Stimulated activated effector memory CD8-positive, alpha-beta T cell treated with anti-CD3 and anti-CD28 coated beads, Interleukin-12 subunit alpha, Interleukin-12 subunit beta, amount 100 ng/mL, for 72 hours (primary cell): Measurements from ENCODE around the gene LGALSL.

Source experiments
- ATAC-seq: fragments of 150-1000 bp; cut with Tn5 transposase; 2 replicates; pipeline ENCODE4 v1.10.0; 2021
- DNase-seq, 2 donors: peaks; one replicate each; pipeline ENCODE4 v3.0.0; 2021 to 2022; ENCODE audit warnings: low spot score in 2 of 2
- H3K27ac Mint-ChIP-seq: one replicate; pipeline ENCODE4 v1.8.0; 2022; ENCODE audit warnings: mild to moderate bottlenecking, mixed read lengths
- H3K36me3 Mint-ChIP-seq: one replicate; pipeline ENCODE4 v1.8.0; 2022; ENCODE audit warnings: mild to moderate bottlenecking, mixed read lengths
- H3K4me1 Mint-ChIP-seq: one replicate; pipeline ENCODE4 v1.8.0; 2022; ENCODE audit warnings: mixed read lengths
- H3K4me3 Mint-ChIP-seq: one replicate; pipeline ENCODE4 v1.8.0; 2022; ENCODE audit warnings: mild to moderate bottlenecking, mixed read lengths
- H3K9me3 Mint-ChIP-seq: one replicate; pipeline ENCODE4 v1.8.0; 2022; ENCODE audit warnings: mixed read lengths

LGALSL gene

DNA sequence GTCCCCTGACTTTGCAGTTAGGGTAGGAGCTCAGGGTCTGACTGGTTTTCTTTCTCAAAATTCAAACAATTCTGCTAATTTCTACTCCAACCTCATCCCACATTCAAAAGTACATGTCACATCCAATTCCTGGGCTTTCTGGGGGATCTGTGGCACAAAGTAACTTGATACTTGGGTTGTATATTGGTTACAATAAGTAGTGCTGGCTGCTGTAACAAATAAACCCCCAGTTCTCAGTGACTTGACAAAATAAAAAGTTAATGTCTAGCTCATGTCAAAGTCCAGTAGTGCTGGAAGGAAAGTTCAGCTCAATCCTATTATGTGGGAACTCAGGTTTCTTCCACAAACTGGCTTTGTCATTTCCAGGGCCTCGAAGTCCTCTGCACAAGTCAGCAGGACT, 23.1 kb downstream of the LGALSL start:
- H3K36me3 Mint-ChIP-seq, result no peaks in the 10 kb centered on the region
- no peak overlapping the region for H3K4me3 Mint-ChIP-seq
- DNase-seq, result no peak
- H3K9me3 Mint-ChIP-seq, result no peaks in the 10 kb centered on the region
- no peaks in the 10 kb centered on the region for H3K4me1 Mint-ChIP-seq
- no peak overlapping the region for H3K27ac Mint-ChIP-seq
- ATAC-seq, result no peak

DNA sequence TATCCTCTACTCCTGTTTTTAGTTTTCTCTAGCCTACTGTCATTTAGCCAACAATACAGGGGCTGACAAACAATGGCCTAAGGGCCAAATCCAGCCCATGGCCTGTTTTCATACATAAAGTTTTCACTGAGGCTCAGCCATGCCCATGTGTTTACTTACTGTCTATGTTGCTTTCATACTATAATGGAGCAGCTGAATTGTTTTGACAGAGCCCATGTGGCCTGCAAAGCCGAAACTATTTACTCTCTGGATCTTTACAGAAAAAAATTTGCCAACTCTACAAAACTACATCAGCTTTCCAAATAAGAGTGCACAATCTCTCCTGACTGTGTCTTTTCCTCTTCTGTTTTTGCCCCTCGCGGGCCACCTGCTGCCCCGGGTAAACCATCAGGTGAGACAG, 24.0 kb downstream of the LGALSL start:
- H3K4me3 Mint-ChIP-seq, result no peak overlapping the region
- no peaks in the 10 kb centered on the region for H3K4me1 Mint-ChIP-seq
- DNase-seq (no peak), ATAC-seq (no peak)
- H3K9me3 Mint-ChIP-seq, result no peaks in the 10 kb centered on the region
- no peaks in the 10 kb centered on the region for H3K36me3 Mint-ChIP-seq
- H3K27ac Mint-ChIP-seq, result no peak overlapping the region

- no peaks in the 10 kb centered on the region for H3K36me3 Mint-ChIP-seq
- DNase-seq (no peak), ATAC-seq (peak; percentile 68)
- no peaks in the 10 kb centered on the region for H3K9me3 Mint-ChIP-seq
- no peak overlapping the region for H3K27ac Mint-ChIP-seq
- no peaks in the 10 kb centered on the region for H3K4me1 Mint-ChIP-seq
- H3K4me3 Mint-ChIP-seq, result no peak overlapping the region
Observed at GRCh38 chr2:64478502-64479230, 24.7 kb downstream of the LGALSL start.

DNA sequence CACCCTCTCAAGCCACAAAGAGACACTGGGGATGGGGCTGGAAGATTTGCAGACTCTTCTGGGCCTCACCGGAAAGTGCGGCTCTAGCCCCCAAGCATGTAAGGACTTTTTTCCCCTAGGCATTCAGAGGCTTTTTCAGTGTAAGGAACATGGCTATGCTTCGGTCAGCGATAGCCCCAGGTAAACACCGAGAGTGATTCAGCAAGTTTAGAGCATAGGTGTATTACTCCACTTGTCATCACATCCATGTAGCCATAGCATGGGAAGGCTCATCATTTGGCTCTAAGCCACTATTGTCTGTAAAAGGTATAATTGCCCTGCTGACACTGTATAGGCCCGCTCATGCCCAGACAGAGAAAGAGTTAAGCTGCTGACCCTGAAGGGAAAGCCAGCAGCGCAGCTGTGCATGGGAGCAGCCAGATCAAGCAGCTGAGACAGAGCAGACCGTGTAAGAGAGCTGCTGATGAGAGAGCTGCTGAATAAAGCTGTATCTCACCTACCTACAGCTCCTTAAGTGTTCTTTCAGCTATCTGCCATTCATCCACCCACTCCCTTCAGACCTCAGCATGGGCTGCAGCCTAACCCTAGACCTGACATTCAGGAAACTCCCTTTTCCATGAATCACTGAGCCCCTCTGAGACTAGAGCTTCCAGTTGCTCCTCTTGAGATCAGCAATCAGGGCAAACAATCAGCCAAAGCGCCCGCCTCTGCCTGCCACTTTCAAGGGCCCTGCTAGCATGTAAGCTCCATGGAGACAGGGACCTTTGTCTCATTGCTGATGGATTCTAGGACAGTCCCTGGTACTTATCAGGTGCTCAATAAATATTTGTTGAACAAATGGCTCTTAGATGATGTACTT, 25.5 kb downstream of the LGALSL start:
- no peak for DNase-seq
- no peaks in the 10 kb centered on the region for H3K9me3 Mint-ChIP-seq
- H3K4me1 Mint-ChIP-seq, result no peaks in the 10 kb centered on the region
- no peaks in the 10 kb centered on the region for H3K36me3 Mint-ChIP-seq
- no peak overlapping the region for H3K27ac Mint-ChIP-seq
- H3K4me3 Mint-ChIP-seq, result no peak overlapping the region
- no peak for ATAC-seq

DNA sequence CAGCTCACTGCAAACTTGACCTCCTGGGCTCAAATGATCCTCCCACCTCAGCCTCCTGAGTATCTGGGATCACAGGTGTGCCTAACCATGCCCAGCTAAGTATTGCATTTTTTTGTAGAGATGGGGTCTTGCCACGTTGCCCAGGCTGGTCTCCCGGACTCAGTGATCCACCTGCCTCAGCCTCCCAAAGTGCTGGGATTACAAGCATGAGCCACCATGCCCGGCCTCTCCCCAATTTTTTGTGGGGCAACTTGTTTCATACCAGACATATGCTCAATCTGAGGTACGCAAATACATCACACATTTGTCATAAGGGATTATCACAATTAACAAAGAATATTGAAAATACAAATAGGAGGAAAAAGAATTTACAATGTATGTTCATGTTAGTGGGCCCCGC, 27.7 kb downstream of the LGALSL start:
- Mint-ChIP-seq H3K27ac (no peak overlapping the region), H3K9me3 (no peaks in the 10 kb centered on the region), H3K4me1 (no peaks in the 10 kb centered on the region), H3K36me3 (no peaks in the 10 kb centered on the region), H3K4me3 (no peak overlapping the region)
- DNase-seq (no peak), ATAC-seq (no peak)

- DNase-seq (no peak), ATAC-seq (no peak)
- Mint-ChIP-seq H3K4me3 (no peak overlapping the region), H3K4me1 (no peaks in the 10 kb centered on the region), H3K36me3 (no peaks in the 10 kb centered on the region), H3K9me3 (no peaks in the 10 kb centered on the region), H3K27ac (no peak overlapping the region)
Observed at GRCh38 chr2:64482243-64482642, 28.3 kb downstream of the LGALSL start.

GRCh38 chr2:64482765-64483504, 29.0 kb downstream of the LGALSL start:
- no peak for ATAC-seq
- no peaks in the 10 kb centered on the region for H3K9me3 Mint-ChIP-seq
- no peak overlapping the region for H3K4me3 Mint-ChIP-seq
- no peak for DNase-seq
- H3K4me1 Mint-ChIP-seq, result no peaks in the 10 kb centered on the region
- H3K36me3 Mint-ChIP-seq, result no peaks in the 10 kb centered on the region
- no peak overlapping the region for H3K27ac Mint-ChIP-seq

DNA sequence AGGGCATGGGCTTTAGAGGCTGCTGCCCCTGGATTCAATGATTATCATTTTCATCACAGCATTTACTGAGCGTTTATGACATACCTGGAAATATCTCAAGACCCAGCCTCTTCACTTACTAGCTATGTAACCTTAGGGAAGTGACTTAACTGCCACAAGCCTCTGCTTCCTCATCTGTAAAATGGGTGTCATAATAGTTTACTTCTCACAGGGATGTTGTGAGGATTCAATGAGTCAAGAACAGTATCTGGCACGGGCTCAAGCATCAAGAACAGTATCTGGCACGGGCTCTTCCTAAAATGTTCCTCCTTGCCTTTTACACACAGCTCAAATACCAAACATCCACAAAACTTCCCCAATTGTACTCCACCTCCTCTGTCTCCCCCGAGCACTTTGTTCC, 31.4 kb downstream of the LGALSL start:
- Mint-ChIP-seq H3K4me1 (peaks cover 6% of the 10 kb centered on the region), H3K4me3 (no peak overlapping the region), H3K27ac (no peak overlapping the region), H3K36me3 (no peaks in the 10 kb centered on the region), H3K9me3 (no peaks in the 10 kb centered on the region)
- DNase-seq (no peak), ATAC-seq (no peak)

DNA sequence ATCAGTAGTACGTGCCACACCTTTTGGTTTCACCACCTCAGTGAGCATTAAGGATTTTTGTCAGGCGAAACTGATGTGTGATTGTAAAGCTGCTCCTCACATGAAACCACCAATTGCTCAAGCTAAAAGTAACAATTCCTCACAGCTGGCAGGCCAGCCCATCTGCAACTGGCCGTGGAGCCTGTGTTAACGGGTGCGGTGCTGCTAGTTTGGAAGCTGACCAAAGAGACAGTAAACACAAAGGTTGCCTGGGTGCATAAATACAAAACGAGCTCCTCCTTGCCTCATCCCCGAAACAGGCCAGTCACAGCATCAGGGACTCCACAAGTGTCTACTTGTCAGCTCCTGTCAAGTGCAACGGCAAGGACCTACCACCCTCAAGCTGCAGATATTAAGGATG, 32.0 kb downstream of the LGALSL start:
- H3K4me3 Mint-ChIP-seq, result no peak overlapping the region
- H3K9me3 Mint-ChIP-seq, result no peaks in the 10 kb centered on the region
- peaks cover 6% of the 10 kb centered on the region for H3K4me1 Mint-ChIP-seq
- H3K36me3 Mint-ChIP-seq, result no peaks in the 10 kb centered on the region
- ATAC-seq, result no peak
- no peak for DNase-seq
- H3K27ac Mint-ChIP-seq, result no peak overlapping the region

GRCh38 chr2:64487256-64488049, 33.5 kb downstream of the LGALSL start:
- no peaks in the 10 kb centered on the region for H3K36me3 Mint-ChIP-seq
- no peak for DNase-seq
- peaks cover 6% of the 10 kb centered on the region for H3K4me1 Mint-ChIP-seq
- no peaks in the 10 kb centered on the region for H3K9me3 Mint-ChIP-seq
- no peak for ATAC-seq
- no peak overlapping the region for H3K4me3 Mint-ChIP-seq
- no peak overlapping the region for H3K27ac Mint-ChIP-seq

DNA sequence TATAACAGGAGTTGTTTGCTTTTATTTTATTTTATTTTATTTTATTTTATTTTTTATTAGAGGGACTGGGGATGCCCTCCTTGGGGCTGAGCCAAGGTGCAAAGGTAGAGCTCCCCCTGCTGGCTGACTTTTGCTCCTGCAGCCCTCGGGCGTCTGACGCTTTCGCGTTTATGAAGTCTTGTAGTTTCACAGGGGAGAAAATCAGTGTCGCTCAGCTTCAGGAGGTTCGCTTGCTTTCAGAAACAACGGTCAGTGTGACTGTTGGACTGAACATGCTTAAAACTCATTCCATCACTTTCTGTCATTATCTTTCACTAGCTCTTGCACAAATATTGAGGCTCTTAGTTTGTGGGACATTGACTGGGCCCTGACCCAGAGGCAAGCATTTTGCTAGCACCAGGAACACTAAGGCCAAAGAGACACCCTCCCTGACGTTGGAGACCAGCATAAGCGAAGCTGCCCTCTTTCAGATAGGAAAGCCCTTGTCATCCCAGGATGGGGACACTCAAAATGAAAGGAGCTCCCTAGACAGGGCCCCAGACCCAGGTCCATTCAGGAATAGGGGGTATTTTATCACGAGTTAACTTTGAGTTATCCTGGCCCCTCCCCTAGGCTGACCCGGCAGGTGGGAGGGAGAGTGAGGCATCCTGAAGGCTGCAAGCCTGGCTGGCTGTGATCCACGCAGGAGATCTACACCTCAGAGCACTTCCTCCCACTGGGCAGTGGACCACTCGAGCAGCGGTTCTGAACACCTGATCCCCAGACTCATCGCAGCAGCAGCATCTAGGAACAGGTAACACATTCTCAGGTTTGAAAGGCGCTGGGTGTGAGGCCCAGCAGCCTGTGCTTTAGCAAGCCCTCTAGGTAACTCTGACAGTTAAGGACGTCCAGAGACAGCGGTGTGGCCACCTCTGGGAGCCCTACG, 34.4 kb downstream of the LGALSL start:
- Mint-ChIP-seq H3K27ac (no peak overlapping the region), H3K4me3 (no peak overlapping the region), H3K36me3 (no peaks in the 10 kb centered on the region), H3K9me3 (no peaks in the 10 kb centered on the region), H3K4me1 (peaks cover 6% of the 10 kb centered on the region)
- DNase-seq, result peak; percentile 78 to 90
- ATAC-seq, result peak; percentile 70

GRCh38 chr2:64489081-64489751, 35.3 kb downstream of the LGALSL start:
- no peaks in the 10 kb centered on the region for H3K9me3 Mint-ChIP-seq
- peaks cover 6% of the 10 kb centered on the region for H3K4me1 Mint-ChIP-seq
- ATAC-seq, result no peak
- H3K36me3 Mint-ChIP-seq, result no peaks in the 10 kb centered on the region
- H3K27ac Mint-ChIP-seq, result no peak overlapping the region
- no peak for DNase-seq
- no peak overlapping the region for H3K4me3 Mint-ChIP-seq

GRCh38 chr2:64491426-64491825, 37.5 kb downstream of the LGALSL start:
- no peak overlapping the region for H3K4me3 Mint-ChIP-seq
- peaks cover 6% of the 10 kb centered on the region for H3K4me1 Mint-ChIP-seq
- H3K9me3 Mint-ChIP-seq, result no peaks in the 10 kb centered on the region
- no peak overlapping the region for H3K27ac Mint-ChIP-seq
- DNase-seq, result no peak
- ATAC-seq, result no peak
- no peaks in the 10 kb centered on the region for H3K36me3 Mint-ChIP-seq

- peaks cover 6% of the 10 kb centered on the region for H3K4me1 Mint-ChIP-seq
- no peaks in the 10 kb centered on the region for H3K36me3 Mint-ChIP-seq
- no peak overlapping the region for H3K27ac Mint-ChIP-seq
- no peaks in the 10 kb centered on the region for H3K9me3 Mint-ChIP-seq
- no peak overlapping the region for H3K4me3 Mint-ChIP-seq
- no peak for DNase-seq
- no peak for ATAC-seq
Observed at GRCh38 chr2:64492272-64492671, 38.3 kb downstream of the LGALSL start.
